GM12891 (cell line): ENCODE results near the gene CCDC157.
A peak's percentile ranks its signal among the peaks of the same experiment; 100 is the strongest.

Source experiments
- DNase-seq: peaks from one replicate; pipeline ENCODE4 v3.0.0; 2011; ENCODE audit warnings: low spot score; ENCODE audit not compliant: insufficient read length
- FAIRE-seq: peaks from 2 replicates; lab custom pipeline; 2011; peaks lifted over from hg19 to GRCh38; lab: Jason Lieb, UNC
- PAX5 ChIP-seq: IDR thresholded peaks from 2 replicates; pipeline ENCODE4 v1.6.1; 2011; ENCODE audit warnings: low read length, moderate library complexity, mild to moderate bottlenecking; ENCODE audit not compliant: insufficient read depth, severe bottlenecking
- POLR2A ChIP-seq: IDR thresholded peaks from 2 replicates; pipeline ENCODE4 v1.6.1; 2011; ENCODE audit warnings: low read depth, low read length, control low read depth
- POLR2AphosphoS5 ChIP-seq: IDR thresholded peaks from 2 replicates; pipeline ENCODE4 v1.6.1; 2011; ENCODE audit warnings: low read depth, low read length, control low read depth
- POU2F2 ChIP-seq: IDR thresholded peaks from 2 replicates; pipeline ENCODE4 v1.6.1; 2011; ENCODE audit warnings: low read depth, mild to moderate bottlenecking, control low read depth, low read length, moderate library complexity
- SPI1 ChIP-seq: IDR thresholded peaks from 2 replicates; pipeline ENCODE4 v1.6.1; 2011; ENCODE audit warnings: low read depth, low read length, control low read depth
- TAF1 ChIP-seq: IDR thresholded peaks from 2 replicates; pipeline ENCODE4 v1.6.1; 2011; ENCODE audit warnings: low read depth, low read length, control low read depth

CCDC157 gene

GRCh38 chr22:30326255-30326705, 30.5 kb upstream of the CCDC157 start:
- no peak for FAIRE-seq
- TF ChIP-seq POLR2AphosphoS5 (no peak), TAF1 (no peak), POU2F2 (no peak), POLR2A (no peak), SPI1 (no peak), PAX5 (no peak)
- DNase-seq = peak; percentile 51

DNA sequence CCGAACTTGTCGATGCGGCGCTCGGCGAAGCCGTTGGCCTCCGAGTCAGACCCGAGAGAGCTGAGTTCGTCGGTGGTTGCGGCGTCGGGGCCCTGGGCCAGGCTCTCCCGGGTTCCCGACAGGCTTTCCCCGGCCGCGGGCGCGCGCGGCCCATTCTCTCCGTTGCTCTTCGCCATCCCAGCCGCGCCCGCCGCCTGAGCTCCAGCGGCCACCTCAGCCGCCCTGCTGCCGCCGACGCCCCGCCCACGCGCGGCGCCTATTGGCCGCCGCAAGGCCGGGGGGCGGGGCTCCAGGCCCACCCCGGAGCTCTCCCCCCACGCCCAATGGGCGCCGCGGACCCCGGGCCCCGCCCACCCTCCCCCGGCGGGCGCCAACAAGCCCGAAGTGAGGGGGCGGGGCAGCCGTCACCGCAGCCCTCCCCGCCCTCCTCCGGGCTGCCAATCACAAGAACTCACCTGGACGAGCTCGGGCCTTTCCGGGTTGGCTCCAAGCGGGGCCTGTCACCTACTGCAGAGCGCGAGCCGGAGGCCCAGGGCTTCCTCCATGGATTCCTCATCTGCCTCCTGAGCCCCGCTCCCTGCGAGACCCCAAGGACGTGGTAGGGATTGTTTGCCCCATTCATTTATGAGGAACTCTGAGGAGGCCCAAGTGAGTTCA, 30.0 kb upstream of the CCDC157 start, which contains the start of gene TBC1D10A:
TSS of gene TBC1D10A (minus strand) at position 236 of the 657 bp plus-strand sequence. CDS start at position 176, 60 bp downstream.
- DNase-seq (peak; percentile 100), FAIRE-seq (peak; percentile 98)
- TF ChIP-seq SPI1 = 0 out of 2 replicates have a peak, but pooled peaks have one; percentile 3
- TF ChIP-seq POLR2A = peak; percentile 75
- peak; percentile 80 for TF ChIP-seq POLR2AphosphoS5
- no peak for TF ChIP-seq PAX5
- TF ChIP-seq TAF1 = 0 out of 2 replicates have a peak, but pooled peaks have one; percentile 3
- peak; percentile 77 for TF ChIP-seq POU2F2

GRCh38 chr22:30327864-30328345, 28.9 kb upstream of the CCDC157 start:
- TF ChIP-seq POU2F2 (no peak), POLR2AphosphoS5 (no peak), SPI1 (no peak), PAX5 (no peak), TAF1 (no peak), POLR2A (no peak)
- FAIRE-seq (peak; percentile 45), DNase-seq (no peak)

DNA sequence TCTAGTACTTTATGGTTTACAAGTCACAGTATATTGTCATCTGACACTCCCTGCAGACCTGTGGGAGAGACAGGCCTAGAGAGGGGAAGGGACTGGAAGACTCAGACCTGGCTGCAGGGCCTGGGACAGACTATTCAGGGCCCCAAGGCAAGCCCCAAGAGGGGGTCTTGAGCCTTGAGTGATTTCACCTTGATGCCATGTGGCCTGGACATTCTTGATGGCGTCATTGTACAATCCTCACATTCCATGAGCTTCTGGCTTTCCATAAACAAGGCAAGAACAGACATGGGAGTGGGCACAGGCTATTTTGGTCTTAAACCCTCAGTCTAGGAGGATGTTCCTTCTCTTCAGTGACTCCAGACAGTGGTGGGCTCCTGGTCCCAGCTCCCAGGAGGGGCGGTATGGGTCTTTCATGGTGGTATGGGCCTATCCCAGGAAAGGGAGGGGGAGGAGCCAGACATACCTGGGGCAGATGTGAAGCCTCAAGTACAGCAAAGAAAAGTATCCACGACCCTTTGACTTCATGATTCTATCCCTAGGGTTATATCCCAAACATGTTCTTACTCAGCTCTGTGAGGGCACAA, 28.2 kb upstream of the CCDC157 start:
- no peak for TF ChIP-seq POLR2A
- TF ChIP-seq TAF1 = no peak
- TF ChIP-seq SPI1 = no peak
- no peak for TF ChIP-seq POLR2AphosphoS5
- no peak for TF ChIP-seq POU2F2
- TF ChIP-seq PAX5 = no peak
- DNase-seq (no peak), FAIRE-seq (no peak)

DNA sequence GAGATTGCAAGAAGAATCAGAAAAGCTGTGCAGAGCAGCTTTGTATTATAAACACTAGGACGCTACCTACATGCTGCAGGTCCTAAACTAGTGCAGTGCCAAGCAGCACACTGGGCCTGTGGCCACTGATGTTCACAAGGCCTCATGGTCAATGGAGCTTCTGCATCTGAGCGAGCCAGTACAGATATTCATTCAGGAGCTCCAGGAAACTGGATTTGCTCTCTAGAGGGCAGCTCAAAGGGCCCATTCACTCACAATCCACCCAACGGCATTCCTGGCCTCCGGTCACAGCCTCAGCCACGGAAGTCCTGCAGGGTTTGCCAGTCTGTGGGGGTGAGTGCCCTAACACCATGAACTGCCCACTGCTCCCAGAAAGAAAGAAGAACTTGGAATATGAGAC, 24.3 kb upstream of the CCDC157 start:
- TF ChIP-seq POU2F2 = no peak
- no peak for TF ChIP-seq PAX5
- no peak for TF ChIP-seq POLR2AphosphoS5
- TF ChIP-seq POLR2A = no peak
- TF ChIP-seq TAF1 = no peak
- TF ChIP-seq SPI1 = no peak
- DNase-seq = no peak

DNA sequence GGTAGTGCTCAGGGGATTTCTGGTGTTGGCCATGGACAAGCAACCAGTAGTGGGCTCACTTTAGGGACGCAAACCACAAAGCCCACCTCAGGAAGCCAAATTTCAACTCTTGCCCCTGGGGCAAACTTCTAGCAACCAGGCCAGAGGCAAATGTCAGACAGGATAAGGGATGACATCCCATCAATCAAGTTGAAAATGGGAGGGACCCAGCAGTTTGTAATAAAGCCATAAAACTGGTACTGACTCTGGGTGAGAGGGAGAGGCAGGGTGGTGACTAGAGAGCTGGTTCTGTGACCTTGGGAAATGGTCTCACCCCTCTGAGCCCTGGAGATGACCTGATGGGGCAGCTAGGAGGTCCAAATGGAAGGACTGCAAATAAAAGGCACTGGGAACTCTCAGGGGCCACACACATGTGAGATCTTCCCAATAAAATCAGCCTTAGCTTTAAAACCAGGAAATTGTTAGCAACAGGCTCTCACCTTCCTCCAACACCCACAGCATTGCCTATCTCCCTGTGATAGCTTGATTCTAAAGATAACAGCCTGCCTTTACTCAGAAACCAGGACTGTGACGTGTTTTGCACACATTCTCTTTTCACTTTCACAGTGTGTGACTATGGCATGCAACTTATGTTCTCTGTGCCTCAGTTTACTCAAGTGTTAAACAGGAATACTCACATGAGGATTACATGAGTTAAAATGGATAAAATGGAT, 23.7 kb upstream of the CCDC157 start:
- TF ChIP-seq TAF1 (no peak), SPI1 (no peak), POU2F2 (no peak), POLR2AphosphoS5 (0 out of 2 replicates have a peak, but pooled peaks have one; percentile 18), POLR2A (no peak), PAX5 (no peak)

More for the DNA sequence above, 24.3 kb upstream of the CCDC157 start:
- FAIRE-seq = no peak

DNA sequence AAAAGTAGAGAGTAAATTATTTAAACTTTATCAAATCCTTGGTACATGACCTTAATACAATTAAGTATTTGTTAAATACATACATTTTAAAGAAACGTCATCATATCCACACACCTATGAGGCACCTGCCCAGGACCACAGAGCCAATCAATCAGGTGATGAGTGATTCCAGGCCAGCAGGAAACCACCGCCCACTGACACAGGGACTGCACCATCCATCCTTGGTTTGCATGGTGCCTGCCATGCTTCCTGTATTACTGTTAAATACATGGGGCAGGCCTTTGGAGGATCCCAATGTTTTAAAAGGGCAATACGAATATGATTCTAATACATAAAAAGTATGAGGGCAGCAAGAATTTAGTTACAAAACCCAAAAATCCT, 23.1 kb upstream of the CCDC157 start:
- DNase-seq (no peak), FAIRE-seq (no peak)
- TF ChIP-seq POLR2AphosphoS5 (no peak), POLR2A (no peak), PAX5 (no peak), TAF1 (no peak), SPI1 (no peak), POU2F2 (no peak)

More for the DNA sequence above, 23.7 kb upstream of the CCDC157 start:
- no peak for DNase-seq
- FAIRE-seq = no peak

DNA sequence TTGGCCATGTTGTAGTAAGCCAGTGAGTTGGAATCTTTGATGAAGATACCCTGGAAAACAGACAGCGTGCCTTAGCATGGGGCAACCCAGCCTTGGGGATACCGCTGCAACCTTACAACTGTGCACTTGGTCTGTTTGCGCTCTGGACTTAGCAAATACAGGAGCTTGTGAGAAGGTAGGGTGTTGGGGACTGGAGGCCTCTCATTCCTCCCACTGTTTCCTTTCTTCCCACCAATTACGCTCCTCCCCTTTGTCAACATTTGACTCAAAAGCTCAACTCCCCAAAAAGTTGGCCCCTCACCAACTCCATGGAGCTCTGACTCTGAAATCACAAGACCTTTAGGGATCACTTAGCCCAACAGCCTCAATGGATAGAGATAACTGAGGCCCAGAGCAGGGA, 22.2 kb upstream of the CCDC157 start:
- no peak for TF ChIP-seq SPI1
- no peak for TF ChIP-seq POU2F2
- no peak for TF ChIP-seq POLR2AphosphoS5
- TF ChIP-seq POLR2A = no peak
- no peak for TF ChIP-seq PAX5
- no peak for TF ChIP-seq TAF1
- no peak for FAIRE-seq
- no peak for DNase-seq

DNA sequence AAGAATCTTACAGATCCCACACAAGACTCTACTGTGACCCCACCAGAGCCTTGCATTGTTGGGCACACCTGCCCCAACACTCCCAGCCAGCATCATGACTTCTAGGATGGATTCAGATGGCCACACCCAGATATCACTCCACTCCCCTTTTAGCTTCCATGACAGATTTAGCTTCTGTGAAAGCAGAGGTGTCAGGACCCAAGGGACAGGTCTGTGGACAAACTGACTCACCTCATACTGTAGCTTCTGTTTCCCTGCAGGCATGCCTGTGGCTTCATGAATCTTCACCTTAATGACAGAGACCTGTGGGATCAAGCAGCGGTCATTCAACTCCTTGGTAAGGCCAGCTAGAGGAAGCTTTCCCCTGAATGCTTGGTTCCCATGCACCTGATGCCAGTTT, 21.6 kb upstream of the CCDC157 start:
- no peak for FAIRE-seq

More for the DNA sequence above, 21.6 kb upstream of the CCDC157 start:
- no peak for TF ChIP-seq POLR2A
- no peak for TF ChIP-seq POU2F2
- TF ChIP-seq SPI1 = no peak
- TF ChIP-seq POLR2AphosphoS5 = no peak
- no peak for TF ChIP-seq TAF1
- TF ChIP-seq PAX5 = no peak
- DNase-seq = no peak
